ENCODE results near the gene PTPRB.
"Not testable (repeated sequence)": the region's sequence is repeated elsewhere in the genome, so short reads cannot be mapped to it uniquely, and the experiment has no call there.

The PTPRB gene

DNA sequence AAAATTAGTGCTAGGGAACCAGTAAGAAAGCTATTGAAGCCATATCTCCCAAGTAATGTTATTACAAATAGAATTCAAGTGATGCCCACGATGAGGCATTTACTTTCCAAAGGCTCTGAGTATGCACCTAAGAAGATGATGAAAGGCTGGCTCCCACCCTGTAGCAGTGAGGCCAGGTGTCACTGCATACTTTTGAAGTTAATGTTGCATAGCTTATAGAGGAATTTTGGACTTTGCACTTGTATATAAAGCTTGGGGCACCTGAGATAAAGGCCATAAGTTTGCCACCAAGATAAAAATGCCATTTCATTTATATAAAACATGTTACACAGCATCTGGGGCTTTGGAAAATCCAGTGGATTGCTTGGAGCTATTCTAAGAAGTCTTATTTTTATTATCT lies 96.2 kb downstream of the PTPRB start:
- no peak for DNase-seq (ENCODE audit: low read depth)

DNA sequence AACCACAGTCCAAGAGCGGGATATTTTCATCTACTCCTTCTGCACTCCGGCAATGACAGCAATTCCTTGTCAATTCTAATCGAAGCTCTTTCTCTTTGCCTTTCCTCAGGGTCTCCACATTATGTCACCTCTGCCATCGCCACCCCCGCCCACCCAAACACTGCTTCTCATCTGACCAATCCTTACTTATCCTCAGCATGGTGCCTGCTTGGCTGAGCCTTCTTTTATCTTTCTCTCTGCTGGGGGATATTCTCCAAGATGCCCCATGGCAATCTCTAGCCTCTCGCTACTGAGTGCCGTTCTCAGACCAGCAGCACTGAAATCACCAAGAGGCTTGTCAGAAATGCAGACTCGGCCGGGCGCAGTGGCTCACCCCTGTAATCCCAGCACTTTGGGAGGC lies 100.6 kb downstream of the PTPRB start:
- no peak for DNase-seq (ENCODE audit: low read depth)

DNA sequence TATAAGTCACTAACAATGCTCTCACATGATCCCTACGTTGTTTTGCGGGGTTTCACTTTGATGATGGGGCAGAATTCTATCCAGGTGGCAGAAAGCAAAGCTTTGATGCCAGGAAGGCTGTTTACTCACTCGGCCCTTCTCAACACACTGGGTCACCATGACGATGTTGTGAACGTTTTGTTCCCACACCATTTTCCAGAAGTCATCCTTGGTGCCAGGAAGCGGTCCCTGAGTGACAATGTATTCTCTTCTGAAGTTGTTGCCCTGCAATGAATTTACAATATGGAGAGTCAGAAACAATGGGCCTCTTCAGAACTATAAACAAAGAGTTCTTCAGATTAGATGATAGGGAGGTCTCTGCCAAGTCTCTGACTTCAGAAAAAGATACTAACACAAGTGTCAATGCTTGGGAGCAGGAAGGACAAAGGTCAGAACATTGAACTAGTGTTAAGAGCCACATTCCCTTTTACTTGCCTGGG lies 101.3 kb downstream of the PTPRB start:
- DNase-seq (ENCODE audit: low read depth): no peak

DNA sequence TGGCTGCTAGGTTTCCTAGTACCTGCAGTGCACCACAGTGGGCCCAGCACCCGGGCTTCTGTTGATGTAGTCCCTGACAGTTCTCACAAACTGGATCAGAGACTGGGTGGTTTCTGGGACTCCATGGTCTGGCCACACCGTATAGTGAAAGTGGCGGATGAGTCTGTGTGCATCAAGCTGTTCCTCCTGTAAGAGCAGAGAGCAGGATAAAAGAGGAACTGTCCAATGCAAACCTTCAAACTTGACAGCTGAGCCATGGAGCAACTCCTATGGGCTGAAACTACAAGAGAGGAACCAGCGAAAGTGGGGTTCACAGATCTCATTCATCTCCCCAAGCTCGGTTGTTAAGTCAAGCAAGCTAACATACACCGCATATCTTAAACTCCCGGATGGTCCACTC lies 102.8 kb downstream of the PTPRB start:
- no peak for DNase-seq (ENCODE audit: low read depth)

DNA sequence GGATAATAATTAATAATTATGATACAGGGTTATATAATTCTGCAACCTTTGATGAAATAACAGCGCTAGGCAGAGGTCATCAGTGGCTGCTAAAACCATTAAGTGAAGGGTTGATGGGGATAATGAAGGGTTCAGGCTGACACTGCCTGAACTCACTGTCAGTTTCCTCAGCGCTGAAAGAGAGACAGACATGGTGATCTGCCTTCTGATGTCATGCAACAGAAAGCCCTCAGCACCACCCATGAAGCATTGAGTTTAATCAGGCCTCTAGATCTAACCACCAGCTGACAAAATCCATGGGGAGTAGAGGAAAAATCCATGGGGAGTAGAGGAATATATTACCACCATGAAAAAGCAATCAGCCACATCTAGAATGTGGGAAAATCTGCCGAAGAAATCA lies 107.6 kb downstream of the PTPRB start:
- DNase-seq (ENCODE audit: low read depth): no peak

DNA sequence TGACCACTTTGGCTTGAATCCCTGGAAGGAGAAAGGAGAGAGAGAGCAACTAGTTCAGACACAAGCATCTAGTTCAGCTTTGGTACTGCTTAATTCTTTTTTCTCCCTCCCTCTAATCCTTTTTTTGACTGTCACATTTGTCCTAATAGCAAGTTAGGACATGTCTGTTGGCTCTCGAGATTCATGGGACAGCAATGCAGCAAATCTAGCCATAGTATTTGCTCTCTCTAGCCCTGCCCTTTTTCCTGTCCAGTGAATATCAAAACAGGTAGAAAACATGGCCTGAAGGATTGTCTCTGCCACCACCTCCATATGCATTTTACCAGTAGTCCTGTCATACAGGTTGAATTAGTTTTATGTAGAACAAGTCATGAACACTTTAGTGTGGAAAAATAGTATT lies 116.4 kb downstream of the PTPRB start:
- DNase-seq (ENCODE audit: low read depth): no peak

DNA sequence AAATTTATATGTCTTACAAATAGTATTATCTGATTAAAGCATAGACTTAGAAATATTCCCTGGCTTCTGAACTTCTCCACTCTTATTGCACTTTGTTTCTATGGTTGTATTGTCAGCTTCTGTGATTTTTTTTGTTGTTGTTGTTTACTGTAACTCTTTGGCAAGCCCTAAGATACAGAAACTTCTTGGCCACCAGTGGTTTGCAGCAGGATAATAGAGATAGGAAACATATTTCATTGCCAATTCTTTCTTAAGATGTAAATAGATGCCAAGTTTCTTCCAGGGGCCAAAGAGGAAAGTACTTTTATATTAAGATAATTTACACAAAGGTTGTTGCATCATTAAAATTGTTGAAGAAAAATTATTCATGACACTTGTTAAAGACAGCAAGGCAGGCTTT lies 123.8 kb downstream of the PTPRB start:
- no peak for DNase-seq (ENCODE audit: low read depth)

GRCh38 chr12:70508178-70508577 lies 129.1 kb downstream of the PTPRB start:
- DNase-seq (ENCODE audit: low read depth): no peak

- DNase-seq (ENCODE audit: low read depth): peak; percentile 26
Observed at GRCh38 chr12:70507442-70507841, 129.8 kb downstream of the PTPRB start.

- DNase-seq (ENCODE audit: low read depth): no peak
Observed at GRCh38 chr12:70497508-70497907, 139.7 kb downstream of the PTPRB start.

DNA sequence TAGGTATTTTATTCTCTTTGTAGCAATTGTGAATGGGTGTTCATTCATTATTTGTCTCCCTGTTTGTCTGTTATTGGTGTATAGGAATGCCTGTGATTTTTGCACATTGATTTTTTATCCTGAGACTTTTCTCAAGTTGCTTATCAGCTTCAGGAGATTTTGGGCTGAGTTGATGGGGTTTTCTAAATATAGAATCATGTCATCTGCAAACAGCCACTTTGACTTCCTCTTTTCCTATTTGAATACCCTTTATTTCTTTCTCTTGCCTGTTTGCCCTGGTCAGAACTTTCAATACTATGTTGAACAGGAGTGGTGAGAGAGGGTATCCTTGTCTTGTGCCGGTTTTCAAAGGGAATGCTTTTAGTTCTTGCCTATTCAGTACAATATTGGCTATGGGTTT lies 144.3 kb downstream of the PTPRB start:
- not testable (repeated sequence) for DNase-seq (ENCODE audit: low read depth)

DNA sequence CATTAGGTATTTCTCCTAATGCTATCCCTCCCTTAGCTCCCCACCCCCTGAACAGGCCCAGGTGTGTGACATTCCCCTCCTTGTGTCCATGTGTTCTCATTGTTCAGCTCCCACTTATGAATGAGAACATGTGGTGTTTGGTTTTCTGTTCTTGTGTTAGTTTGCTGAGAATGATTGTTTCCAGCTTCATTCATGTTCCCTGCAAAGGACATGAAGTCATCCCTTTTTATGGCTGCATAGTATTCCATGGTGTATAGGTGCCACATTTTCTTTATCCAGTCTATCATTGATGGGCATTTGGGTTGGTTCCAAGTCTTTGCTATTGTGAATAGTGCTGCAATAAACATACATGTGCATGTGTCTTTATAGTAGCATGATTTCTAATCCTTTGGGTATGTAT lies 146.3 kb downstream of the PTPRB start:
- DNase-seq (ENCODE audit: low read depth): not testable (repeated sequence)

- DNase-seq (ENCODE audit: low read depth): no peak
Observed at GRCh38 chr12:70487440-70487839, 149.8 kb downstream of the PTPRB start.

GRCh38 chr12:70486588-70486987 lies 150.6 kb downstream of the PTPRB start:
- DNase-seq (ENCODE audit: low read depth): no peak

- no peak for DNase-seq (ENCODE audit: low read depth)
Observed at GRCh38 chr12:70485704-70486103, 151.5 kb downstream of the PTPRB start.

DNA sequence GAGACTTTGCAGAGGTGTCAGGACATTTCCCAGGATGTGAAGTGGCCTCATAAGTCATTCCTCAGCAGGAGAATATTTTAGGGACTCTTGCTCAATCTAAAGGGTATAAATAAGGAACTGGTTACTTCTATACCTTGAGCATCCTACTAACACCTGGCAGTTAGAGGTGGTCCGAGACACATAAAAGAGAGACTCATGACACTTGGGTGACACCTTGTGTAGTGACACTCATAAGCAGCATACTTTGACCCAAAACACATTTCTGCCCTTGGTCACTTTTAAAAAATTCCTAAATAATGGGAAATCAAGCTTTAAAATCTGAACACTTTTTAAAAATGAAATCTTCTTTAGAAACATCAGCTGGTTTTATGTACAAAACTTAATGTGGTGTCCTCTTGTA lies 152.8 kb downstream of the PTPRB start:
- no peak for DNase-seq (ENCODE audit: low read depth)

DNA sequence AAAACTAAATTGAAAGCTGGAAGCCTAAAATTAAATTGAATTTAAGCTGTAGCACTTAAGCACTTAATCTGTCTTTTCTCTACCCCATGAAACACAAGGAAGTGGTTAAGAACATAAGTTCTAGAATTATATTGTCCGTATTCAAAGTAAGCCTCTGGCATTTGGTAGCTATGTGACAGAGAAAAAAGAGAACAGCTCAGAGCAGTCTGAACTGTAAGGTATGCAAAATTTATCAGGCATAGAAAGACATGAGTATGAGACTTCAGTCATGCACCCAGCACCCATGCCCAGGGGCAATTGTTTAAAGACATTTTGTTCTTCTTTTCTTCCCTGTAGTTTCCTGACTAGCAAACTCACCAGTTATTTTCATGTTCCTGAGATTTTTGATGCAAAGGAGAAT lies 154.5 kb downstream of the PTPRB start:
- no peak for DNase-seq (ENCODE audit: low read depth)

DNA sequence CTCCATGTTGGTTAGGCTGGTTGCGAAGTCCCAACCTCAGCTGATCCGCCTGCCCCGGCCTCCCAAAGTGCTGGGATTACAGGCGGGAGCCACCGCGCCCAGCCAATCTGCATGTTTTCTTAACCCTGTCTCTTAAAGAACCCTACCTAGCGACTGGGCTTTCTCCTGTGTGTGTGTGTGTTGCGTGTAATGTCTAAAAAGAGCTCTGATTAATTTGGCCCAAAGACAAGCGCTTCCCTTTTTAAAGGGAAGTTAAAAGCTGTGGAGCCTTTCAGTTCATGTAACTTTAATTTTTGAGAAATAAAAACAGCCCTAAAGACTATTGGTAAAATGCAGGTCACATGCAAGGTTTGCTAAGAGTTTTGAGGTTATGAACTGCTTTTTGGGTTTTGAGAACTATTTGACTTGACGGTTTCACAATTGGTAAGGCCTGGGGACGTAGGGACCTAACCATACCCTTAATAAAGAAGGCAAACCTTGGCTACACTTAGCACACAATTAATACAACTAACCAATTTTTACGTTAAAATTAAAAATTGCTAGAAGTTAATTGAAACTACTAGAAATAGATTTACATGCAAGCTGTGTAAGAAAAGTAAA lies 167.9 kb downstream of the PTPRB start:
- no peak for DNase-seq (ENCODE audit: low read depth)

GRCh38 chr12:70468741-70469140 lies 168.5 kb downstream of the PTPRB start:
- no peak for DNase-seq (ENCODE audit: low read depth)

DNA sequence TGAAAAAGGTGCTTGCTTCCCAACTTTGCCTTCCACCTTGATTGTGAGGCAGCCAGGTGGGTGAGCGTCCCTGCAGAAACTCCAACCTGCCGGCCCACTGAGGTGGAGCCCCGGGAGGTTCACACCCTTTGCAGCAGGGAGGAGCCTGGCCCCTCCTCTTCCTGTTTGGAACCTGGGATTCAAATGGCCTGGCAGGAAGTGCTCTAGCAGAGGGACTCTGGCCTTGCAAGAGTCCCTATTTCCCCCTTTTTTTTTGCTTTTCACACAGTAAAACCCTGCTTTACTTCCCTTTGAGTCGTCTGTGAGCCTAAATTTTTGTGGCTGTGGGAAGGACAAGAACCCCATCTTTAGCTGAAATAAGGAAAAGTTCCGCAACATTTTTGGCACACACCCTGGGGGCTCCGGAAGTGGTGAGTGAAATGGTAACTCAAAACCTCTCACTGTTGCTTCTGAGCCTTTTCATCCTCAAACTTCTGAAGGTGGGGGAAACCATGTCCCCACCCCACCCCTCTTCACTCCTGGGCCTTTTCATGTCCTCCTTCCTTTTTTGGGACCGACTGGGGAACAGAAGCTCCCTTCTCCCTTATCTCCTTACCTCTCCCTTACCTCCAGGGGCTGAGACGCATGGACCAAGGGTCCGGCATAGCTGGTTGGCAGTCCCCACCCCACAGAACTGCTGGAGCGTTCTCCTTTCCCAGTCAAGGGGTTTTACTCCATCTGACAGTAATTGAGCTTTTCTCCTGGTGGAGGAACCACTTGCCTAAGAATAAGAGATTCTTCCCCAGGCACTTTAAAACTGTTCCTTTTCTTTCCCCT lies 169.1 kb downstream of the PTPRB start:
- DNase-seq (ENCODE audit: low read depth): no peak

GRCh38 chr12:70467476-70467875 lies 169.8 kb downstream of the PTPRB start:
- no peak for DNase-seq (ENCODE audit: low read depth)

GRCh38 chr12:70466753-70467152 lies 170.5 kb downstream of the PTPRB start:
- DNase-seq (ENCODE audit: low read depth): no peak
